ENCODE results near the gene MAP3K12. TPM values are rescaled to one million over a fixed set of nuclear protein-coding genes. Genes with fewer than 3 reads are reported as not detected.
A peak's percentile ranks its signal among the peaks of the same experiment; 100 is the strongest.

The MAP3K12 gene
- polyA plus RNA-seq, 3 donors, result 18.3 to 21.3 (median 19.6) TPM

- DNase-seq (ENCODE audit: low read depth in 3 of 3, low spot score in 2 of 3), result no peak
These were observed 24.4 kb downstream of the MAP3K12 start for GRCh38 chr12:53474819-53475218.

GRCh38 chr12:53474077-53474476 is 25.2 kb downstream of the MAP3K12 start:
- no peak for DNase-seq (ENCODE audit: low read depth in 3 of 3, low spot score in 2 of 3)

GRCh38 chr12:53472056-53472582 is 27.1 kb downstream of the MAP3K12 start:
- no peak for DNase-seq (ENCODE audit: low read depth in 3 of 3, low spot score in 2 of 3)

DNA sequence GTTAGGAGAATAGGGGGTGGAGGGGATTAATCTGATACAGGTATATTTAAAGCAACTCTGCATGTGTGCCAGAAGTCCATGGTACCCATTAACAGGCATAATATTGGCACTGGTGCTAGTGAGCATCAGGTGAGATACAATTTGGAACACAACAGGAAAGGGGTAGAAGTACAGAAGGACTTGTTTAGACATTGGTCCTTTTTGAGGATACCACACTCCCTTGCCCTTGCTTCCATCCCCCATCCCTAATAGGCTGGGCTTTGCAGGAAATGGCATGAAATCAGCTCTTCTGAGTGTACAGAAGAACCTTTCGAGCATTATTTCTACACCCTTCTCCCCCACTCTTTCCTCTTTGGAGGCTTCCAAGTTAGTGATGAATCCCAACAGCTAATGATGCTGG is 31.0 kb downstream of the MAP3K12 start:
- DNase-seq (ENCODE audit: low read depth in 3 of 3, low spot score in 2 of 3), result no peak

- DNase-seq (ENCODE audit: low read depth in 3 of 3, low spot score in 2 of 3), result no peak
These were observed 31.4 kb downstream of the MAP3K12 start for GRCh38 chr12:53467880-53468279.

GRCh38 chr12:53467082-53467481 is 32.2 kb downstream of the MAP3K12 start:
- no peak for DNase-seq (ENCODE audit: low read depth in 3 of 3, low spot score in 2 of 3)

DNA sequence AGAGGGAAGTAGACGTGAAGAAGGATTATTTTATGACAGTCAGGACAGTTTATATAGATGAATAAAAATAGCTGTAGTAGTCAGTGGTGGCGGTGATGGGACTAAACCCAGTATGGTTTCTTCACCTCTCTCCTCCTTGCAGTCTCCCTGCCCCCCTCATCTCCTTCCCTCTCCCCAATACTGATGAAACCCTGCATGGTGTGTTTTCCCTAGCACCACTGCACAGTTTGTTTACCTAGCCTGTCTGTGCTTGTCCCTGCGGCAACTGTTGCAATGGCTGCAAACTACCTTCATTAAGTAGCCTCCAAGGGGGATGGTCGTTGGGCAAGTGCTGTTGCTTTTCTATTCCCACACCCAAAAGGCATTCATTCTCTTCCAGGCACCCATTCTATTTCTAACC is 32.6 kb downstream of the MAP3K12 start:
- no peak for DNase-seq (ENCODE audit: low read depth in 3 of 3, low spot score in 2 of 3)

DNA sequence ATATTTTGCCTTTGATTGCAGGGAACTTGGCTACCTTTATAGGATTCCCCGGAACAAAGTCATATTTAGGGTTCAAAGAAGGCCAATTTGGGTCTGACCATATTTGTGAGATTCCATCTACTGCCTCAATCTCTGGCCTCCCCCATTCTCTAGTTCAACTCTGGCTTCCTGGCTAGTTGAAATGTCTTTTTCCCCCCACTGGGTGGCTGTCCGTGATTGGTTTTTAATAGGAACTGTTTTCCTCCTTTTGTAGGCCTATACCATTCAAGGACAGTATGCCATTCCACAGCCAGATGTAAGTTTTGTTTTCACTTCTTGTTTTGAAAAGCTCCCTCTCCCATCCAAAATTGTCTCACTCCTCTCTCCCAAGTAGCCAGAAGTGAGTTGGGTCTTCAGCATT is 33.6 kb downstream of the MAP3K12 start:
- DNase-seq (ENCODE audit: low read depth in 3 of 3, low spot score in 2 of 3), result no peak

DNA sequence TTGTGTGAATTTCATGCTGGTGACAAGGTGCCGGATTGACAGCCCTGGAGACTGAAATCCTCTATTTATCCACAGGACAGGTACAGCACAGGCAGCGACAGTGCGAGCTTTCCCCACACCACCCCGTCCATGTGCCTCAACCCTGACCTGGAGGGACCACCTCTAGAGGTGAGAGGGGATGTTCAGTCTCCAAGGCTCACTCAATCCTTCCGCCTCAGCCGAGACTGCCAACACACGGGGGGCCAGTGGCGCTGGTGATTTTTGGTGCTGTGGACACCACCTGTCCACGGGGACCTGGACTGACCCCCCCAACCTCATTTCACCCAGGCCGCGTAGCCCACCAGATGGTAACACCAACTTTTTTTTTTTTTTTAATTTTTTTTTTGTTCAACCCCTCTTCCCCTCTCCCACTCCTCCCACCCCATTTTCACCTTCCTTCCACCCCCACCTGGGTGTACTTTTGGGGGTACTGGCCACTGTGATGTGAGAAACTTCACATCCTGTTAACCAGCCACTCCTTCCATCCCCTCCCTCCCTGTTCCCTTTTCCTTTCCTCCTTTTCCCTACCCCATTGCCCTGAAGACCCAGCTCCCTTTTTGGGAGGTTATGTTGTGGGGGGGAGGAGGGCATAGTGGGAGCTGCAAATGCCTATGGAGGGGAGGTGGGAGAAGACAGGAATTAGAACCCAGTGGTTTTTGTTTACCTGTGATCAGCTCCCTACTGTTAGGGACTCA is 34.4 kb downstream of the MAP3K12 start:
- DNase-seq (ENCODE audit: low read depth in 3 of 3, low spot score in 2 of 3), result no peak

- DNase-seq (ENCODE audit: low read depth in 3 of 3, low spot score in 2 of 3), result no peak
These were observed 35.3 kb downstream of the MAP3K12 start for GRCh38 chr12:53463802-53464560.

DNA sequence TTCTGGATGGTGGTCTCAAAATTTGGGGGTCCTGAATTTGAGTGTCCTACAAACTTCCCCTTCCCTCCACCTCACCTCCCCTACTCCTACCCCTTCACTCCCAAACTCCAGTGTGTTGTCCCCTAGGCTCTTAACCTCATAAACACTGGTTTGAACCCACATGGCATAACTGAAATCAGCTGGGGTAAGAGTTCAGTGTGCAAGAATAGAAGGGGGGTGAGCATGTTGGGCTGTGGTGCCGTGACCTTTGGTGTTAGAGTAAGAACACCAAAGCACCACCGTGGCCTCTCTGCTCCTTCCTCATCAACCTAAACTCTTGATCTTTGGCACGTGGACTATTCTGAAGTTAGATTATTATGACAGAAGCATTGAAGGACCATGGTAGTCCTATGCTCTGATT is 36.3 kb downstream of the MAP3K12 start:
- DNase-seq (ENCODE audit: low read depth in 3 of 3, low spot score in 2 of 3), result no peak

- no peak for DNase-seq (ENCODE audit: low read depth in 3 of 3, low spot score in 2 of 3)
These were observed 37.7 kb downstream of the MAP3K12 start for GRCh38 chr12:53461591-53461990.

DNA sequence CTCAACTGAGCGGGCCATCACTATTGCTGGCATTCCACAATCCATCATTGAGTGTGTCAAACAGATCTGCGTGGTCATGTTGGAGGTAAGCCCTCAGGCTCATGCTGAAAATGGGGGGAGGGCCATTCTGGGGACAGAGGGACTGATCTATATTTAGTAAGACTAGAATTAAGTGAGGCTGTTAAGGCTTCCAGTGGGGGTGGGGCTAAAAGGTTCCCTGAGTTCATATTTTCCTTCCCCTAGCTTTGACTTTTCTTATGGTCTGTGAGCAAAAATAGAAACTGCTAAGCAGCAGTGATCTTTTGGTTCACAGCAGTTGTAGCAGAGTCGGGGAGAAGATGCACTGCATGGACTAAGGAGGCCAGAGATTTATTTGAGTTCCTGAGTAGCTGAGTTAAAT is 38.2 kb downstream of the MAP3K12 start:
- no peak for DNase-seq (ENCODE audit: low read depth in 3 of 3, low spot score in 2 of 3)

GRCh38 chr12:53459097-53459496 is 40.2 kb downstream of the MAP3K12 start:
- no peak for DNase-seq (ENCODE audit: low read depth in 3 of 3, low spot score in 2 of 3)

- DNase-seq (ENCODE audit: low read depth in 3 of 3, low spot score in 2 of 3), result no peak
These were observed 42.4 kb downstream of the MAP3K12 start for GRCh38 chr12:53456654-53457366.

DNA sequence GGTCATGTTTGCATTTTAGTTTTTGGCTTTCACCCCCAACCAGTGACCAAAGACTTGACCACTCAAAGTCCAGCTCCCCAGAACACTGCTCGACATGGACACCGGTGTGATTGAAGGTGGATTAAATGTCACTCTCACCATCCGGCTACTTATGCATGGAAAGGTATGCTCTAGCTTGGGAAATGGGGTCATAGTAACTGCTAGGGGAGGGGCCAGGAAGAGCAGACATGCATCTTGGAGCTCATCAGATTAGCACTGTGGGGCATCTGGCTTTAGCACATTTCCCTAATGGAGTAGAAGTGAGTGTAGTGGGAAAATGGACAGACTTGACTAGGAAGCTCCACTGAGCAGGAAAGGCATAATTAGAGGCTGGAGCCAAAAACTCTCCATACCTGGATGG is 44.6 kb downstream of the MAP3K12 start:
- DNase-seq (ENCODE audit: low read depth in 3 of 3, low spot score in 2 of 3), result no peak

DNA sequence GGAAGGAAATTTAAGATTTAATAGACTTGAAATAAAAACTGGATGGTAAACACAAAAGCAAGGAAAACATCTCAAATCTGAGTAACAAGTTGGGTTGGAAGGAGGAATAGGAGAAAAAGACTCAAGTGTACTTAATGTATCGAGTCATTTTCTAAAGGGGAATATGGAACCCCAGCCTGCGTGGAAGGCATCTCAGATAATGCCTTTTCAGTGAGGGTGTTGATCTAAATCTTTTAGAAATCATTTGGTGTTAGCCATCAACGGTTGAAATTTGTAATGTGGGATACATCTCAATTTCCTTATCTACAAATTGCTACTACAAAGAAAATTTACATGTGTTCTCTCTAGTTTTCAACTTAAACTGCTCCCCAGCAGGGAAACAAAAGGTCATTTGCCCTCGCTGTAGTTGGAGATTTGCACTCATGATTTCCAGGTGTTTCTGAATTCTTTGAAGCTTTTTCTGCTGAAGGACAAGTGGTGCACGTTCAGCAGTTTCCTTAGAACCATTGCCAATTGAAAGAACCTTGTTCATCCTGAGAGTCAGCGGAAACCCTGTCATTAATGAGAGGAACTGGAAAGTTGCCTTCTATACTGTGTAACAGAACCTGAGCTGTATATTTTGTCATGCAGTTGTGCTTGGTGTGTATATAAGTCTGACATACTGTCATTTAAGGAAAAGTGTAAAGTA is 45.2 kb downstream of the MAP3K12 start:
- DNase-seq (ENCODE audit: low read depth in 3 of 3, low spot score in 2 of 3), result no peak

DNA sequence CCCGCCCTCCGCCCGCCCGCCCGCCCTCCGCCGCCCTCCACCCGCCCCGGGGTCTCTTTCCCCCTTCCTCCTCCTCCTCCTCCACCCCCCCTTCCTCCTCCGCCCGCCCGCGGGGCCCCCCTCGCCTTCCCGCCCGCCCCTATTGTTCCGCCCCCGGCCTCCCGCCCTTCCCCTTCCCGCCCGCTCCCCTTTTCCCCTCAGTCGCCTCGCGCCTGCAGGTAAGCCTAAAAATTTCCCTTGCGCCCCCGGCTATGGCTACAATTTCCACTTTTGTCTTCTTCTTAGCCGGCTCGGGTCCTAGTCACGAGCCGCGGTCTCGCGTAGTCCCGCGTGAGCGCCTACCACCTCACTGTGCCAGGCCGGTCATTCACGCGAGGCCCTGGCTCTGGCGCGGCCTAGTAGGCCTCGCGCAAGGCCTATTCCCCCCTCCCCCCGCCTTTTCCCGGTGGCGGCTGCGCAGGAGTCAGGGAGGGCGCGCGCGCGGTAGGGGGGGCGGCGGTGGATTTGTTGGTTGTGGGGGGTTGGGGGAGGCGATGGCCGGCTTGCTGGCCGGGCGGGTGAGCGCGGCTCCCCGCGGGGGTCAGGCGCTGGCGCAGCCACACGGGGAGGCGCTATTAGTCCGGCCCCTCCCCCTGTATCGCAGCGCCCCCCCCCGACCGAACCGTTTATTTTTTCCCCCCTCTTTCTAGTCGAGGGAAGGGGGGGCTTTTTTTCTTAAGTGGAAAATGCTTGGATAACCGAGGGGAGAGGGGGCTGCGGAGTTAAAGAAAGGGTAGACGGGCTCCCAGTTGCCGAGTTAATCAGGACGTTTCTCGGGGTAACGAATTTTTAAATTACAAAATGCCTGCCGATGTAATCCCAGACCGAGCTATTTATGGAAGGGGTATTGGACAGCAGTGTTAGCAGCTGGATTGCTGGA is 46.8 kb downstream of the MAP3K12 start:
- peak in 2 of 3 donors; percentile 67 to 71 for DNase-seq (ENCODE audit: low read depth in 3 of 3, low spot score in 2 of 3)

DNA sequence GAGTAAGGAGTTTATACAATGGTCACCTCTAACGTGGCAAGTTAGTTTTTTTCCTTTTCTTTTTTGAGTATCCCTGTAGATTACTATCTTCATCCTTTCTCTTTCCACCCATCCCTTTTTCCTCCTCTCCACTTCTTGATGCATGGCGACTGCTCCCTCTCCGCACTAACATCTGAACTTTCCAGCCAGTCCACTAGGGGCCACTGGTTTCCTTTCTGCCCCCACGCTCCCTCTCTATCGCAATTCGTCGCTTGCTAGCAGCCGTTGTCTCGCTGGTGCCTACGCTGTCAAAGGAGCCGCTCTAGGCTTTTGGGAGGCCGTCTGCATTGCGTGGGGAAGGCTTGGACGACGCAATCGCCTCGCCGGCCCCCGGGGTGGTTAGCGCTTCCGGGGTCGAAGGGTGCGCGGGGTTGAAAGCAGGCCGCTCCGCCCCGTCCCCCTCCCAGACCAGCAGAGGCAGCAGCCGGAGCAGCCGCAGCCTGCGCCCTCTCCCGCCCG is 47.5 kb downstream of the MAP3K12 start, which contains the start of gene PCBP2:
Gene PCBP2, plus strand, starts transcription at position 442 of the 498 bp plus-strand sequence. CDS start 2,699 bp downstream, outside the sequence.
- peak; percentile 97 to 98 (median 97) for DNase-seq (ENCODE audit: low read depth in 3 of 3, low spot score in 2 of 3)

All from right renal cortex interstitium (tissue), 3 donors.